Measurements from ENCODE around the gene RAD51AP2.
"Not testable (repeated sequence)": the region's sequence is repeated elsewhere in the genome, so short reads cannot be mapped to it uniquely, and the experiment has no call there.

Gene RAD51AP2

DNA sequence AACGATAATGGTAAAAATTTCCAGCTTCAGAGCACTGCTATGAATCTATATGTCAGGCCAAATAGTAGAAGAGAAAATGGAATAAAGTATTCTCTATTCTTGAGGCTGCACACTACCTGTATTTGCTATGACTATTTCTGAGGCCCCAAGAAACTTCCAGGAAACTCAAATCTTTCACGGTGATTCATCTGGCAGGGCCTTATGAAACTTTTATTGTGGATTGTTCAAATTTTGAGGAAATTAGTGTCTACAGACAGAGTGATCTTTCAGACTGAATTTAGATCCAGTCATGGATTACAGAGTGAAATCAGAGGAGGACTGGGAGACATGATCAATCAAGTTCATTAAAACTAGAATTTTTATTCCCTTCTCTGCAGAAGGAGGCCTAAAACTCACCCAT, 18.2 kb upstream of the RAD51AP2 start:
- no peak for DNase-seq

DNA sequence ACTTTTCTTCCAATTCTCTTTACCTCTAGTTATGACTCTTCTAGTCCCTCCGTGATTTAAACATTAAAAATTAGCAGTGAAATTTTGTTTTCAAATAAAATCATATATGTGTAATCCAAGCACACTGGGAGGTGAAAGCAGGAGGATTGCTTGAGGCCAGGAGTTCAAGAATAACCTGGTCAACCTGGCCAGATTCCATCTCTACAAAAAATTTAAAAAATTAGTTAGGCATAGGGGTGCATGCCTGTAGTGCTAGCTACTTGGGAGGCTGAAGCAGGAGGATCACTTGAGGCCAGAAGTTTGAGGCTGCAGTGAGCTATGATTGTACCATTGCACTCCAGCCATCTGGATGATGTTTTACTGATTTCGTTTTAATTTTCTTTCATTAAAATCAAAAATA, 15.3 kb upstream of the RAD51AP2 start:
- no peak for DNase-seq

DNA sequence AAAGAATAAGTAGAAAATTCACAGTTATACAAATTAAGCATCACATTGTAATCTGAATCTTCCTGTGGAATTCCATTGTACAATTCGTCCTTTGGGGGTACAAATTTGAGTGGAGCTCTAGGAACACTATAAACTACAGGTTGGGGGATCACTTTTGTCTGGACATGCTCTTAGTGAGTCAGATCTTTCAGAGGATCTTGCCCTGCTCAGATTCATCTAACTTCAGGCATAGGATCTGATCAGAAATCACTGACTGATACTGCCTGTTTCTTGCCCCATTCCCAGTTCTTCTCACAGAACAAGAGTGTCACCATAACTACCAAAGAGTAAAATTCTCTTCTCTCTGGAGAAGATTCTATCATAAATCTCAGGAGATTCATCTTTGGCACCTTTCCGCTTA, 11.5 kb upstream of the RAD51AP2 start:
- DNase-seq = no peak

DNA sequence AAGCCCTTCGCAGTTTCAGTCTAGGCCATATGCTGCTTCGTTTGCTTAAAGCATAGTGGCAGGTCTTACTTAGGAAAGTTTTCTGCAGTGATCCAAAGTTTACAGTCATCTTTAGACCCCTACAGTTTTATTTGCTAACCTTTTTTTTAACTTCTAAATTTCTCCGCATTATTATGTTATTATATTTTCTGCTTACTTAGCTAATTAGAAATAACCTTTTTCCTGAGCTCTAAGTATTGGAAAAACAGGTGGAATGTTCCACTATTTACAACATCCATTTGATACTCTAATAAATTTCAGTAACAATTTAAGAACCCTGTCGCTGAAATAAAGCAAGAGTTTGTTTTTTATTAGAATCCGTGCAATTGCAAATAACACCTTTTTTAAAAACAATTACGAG, 4.1 kb upstream of the RAD51AP2 start:
- no peak for DNase-seq

DNA sequence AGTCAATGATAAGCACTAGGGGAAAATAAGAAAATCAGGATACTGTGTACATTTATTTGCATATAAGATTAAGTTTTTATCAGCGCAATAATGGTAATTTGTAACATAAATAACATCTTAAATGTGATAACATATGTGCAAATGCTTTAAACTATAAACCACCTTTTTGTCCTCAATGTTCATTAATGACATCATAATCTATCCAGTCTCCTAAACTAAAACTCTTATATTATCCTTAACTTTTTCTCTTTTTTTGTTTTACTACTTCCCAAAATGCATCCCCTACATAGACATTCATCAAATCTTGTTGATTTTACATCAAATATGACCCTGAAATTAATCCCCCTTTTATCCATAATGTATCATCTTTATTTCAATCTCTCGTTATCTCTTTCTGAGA, 3.4 kb upstream of the RAD51AP2 start:
- DNase-seq = no peak

DNA sequence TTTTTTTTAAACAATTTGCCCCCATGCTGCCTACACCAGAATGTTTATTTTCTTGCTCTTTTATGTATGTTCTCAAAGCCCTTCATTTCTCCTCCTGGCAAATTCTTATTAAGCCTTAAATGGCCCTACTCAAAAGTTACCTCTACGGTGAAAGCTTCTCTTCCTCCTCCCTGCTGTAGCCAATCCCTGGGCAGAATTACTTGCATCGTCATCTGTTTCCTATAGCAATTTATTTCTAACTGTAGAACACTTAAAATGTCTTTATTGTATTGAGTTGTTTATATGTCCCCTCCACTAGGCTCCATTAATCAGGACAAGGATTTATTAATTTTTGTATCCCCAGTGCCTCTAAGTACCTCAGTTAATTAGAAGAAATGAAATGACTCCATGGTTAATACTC, 2.5 kb upstream of the RAD51AP2 start:
- DNase-seq = no peak

DNA sequence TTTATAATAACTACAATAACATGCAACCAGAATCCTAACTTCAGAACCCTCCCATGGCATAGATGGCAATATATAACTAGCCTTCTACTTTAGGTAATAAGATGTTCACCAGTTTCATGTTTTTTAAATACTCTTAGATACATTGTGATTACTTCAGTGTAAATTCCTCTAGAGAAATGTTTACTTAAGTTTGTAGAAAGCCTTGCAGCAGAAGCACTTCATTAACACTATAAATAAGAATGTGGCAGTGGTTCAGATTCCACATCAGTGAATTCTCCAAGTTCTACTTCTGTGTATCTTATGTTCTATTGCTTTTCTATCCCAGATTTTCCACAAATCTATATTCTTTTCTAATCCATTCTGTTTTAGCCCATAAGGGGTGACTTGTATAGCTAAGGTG, 1.2 kb upstream of the RAD51AP2 start:
- no peak for DNase-seq

DNA sequence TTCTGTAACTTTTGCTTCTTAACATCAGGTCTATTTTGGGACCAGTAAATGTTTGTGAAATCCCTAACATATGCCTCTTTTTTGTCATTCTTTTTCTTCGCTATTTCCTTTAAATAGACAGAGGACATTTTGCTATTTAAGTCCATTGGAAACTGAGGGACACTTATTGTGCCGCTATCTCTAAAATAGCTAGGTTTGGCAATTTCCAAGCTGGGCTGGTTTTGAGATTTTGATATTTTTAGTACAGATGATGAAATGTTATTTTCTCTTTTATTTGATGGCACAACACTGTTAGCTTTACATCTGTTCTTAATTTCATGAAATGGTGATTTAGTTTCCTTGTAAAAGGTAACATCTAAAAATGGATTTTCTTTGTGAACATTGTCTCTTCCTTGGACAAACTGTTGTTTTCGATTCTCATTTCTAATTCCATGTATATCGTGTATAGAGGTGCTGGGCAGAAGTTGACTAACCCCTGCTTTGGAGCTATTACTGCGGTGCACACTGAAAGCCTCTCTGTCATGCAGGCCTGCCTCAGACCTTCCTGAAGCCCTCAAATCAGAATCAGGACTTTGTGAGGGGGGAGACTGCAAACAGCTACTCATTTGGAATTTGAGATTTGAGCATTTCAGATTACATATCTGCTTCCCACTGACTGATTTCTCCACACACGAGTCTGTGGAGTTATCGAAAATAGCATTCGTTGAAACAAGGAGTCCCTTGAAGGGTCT, 594 bp downstream of the RAD51AP2 start:
- DNase-seq = no peak

DNA sequence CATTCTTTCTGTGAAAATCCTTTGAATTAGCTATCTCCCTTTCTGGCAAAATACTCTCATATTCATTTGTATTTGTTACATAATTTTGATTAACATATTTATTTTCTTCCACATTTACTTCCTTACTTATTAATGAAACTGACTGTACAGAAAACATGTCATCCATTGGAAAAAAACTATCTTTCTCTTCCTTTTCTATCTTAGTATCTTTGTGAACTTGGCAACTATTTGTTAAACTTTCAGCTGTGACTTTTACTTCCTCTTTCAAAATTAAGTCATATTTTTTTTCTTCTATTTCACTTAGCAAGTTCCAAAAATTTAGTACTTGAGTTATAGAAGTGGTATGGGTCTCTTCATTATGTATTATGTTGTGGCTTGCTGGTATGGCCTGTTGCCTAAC, 2.6 kb downstream of the RAD51AP2 start:
- no peak for DNase-seq

DNA sequence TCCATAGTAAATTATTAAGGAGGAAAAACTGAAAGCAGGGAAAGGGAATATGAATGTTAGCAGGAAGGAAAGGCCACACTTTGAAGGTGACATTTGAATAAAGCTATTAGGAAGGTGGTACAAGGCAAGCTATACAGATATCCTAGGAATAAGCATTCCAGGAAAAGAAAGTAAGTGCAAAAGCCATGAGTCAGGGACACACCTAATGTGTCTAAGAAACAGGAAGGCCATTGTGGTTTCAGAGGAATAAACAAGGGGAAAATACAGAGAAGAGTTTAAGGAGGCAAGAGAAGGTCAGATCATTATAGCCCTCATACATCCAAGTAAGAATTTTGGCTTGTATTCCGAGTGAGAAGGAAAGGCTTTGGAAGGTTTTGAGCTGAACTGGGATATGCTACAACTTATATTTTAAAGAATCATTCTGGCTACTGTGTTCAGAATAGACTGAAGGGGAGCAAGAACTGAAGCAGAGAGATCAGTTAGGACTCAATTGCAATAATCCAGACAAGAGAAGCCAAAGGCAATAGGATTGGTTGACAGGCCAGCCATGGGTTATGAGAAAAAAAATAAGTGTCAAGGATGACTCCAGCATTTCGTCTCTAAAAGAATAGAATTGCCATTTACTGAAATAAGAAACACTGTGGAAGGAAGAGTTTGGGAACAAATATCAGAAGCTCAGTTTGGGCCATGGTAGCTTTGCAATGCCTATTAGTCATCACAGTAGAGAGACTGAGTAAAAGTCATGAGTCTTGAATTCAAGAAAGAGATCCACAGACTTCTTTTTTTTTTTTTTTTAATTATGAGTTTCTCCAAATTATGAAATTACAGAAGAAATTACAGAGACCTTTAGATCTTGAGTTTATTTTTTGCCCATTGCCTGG, 11.3 kb downstream of the RAD51AP2 start:
- no peak for DNase-seq

DNA sequence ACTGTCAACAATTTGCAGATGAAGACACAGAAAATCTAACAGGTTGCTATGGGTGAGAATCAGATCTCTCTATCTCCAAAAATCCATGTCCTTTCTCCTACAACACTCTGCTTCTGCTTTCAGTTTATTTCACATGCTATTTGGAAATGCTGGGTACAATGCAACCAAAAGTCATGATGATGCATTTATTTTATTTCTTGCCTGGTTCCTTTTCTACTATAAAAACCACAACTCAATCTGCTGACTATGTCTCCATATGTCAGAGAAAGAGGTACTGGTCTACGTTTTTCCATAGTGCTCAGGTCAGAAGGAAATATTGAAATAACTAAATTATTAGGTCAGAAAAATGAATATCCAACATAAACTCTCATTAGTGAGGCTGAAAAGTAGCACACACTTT, 20.5 kb downstream of the RAD51AP2 start:
- no peak for DNase-seq

DNA sequence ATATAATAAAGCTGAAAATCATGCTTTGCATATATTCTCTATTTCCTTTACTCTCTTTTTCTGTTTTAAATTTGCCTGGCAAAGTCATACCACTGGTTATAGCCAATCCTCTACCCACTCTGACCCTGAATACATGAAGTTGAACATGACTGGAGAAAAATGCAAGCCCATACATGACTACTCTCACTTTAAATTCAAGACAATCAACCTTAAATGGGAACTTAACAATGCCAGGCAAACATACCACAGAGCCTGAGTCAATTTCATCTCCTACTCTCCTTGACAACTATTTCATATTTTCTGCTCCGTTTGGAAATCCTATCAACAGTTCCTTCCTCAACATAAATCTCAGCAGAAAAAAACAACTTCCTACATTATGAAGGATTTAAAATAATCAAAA, 22.6 kb downstream of the RAD51AP2 start:
- DNase-seq = no peak

DNA sequence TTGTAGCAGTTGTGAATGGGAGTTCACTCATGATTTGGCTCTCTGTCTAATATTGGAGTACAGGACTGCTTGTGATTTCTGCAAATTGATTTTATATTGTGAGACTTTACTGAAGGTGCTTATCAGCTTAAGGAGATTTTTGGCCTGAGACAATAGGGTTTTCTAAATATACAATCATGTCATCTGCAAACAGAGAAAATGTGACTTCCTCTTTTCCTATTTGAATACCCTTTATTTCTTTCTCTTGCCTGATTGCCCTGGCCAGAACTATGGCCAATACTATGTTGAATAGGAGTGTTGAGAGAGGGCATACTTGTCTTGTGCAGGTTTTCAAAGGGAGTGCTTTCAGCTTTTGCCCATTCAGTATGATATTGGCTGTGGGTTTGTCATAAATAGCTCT, 28.1 kb downstream of the RAD51AP2 start:
- DNase-seq = not testable (repeated sequence)

DNA sequence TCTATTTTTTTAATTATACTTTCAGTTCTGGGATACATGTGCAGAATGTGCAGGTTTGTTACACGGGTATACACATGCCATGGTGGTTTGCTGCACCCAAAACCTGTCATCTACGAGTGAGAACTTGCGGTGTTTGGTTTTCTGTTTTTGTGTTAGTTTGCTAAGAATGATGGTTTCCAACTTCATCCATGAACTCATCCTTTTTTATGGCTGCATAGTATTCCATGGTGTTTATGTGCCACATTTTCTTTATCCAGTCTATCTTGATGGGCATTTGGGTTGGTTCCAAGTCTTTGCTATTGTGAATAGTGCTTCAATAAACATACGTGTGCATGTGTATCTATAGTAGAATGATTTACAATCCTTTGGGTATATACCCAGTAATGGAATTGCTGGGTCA, 29.6 kb downstream of the RAD51AP2 start:
- DNase-seq = not testable (repeated sequence)

DNA sequence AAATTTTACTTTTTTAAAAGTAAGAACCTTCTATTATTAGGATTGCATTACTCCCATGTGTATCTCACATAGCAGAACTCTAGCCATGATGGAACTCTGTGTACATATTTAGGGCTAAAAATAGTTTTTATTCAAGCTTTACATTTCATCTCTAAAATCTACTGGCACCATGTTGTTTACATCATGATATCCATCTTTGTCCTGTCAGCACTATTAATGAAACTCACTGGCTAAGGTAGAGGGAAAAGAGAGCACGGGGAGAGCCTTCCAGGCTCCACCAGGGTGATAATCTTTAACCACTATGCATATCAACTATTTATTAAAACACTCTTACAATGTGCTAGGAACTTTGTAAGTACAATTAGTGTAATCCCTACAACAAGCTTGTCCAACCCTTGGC, 34.7 kb downstream of the RAD51AP2 start:
- DNase-seq = no peak

DNA sequence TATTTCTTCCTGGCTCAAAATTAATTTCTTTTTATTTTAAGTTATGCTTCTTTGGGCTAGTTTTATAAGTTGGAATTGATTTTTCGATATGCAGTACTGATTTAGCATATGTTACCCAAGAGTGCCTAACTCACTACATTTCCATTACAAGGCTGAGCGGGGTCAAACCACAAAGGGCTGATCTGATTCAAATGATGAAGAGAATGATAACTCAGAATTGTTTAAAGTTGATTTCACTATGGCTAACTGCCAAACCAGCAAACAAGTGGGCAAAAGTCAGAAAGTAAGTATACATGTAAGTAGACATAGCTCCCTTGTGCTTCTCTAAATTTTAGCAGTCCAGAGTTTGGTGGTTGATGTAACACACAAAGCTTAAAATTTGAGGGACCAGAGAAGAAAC, 35.6 kb downstream of the RAD51AP2 start:
- DNase-seq = no peak

DNA sequence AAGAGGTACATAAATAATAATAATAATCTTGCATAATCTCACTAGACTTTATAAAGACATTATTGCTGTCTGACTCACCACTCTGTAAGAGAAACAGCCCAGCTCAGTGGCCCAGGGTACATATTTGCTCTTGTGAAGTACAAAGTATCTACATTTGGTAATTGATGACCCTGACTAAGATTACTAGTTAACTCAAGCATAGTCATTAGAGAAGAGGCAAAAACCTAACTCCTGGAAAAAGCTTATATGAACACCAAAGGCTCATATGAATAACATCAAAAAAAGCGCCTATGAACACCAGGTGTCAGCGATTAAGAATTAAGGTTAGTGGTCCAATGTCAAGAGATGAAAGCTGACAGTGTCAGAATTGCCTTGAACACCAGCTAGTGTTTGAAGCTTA, 38.4 kb downstream of the RAD51AP2 start:
- no peak for DNase-seq

DNA sequence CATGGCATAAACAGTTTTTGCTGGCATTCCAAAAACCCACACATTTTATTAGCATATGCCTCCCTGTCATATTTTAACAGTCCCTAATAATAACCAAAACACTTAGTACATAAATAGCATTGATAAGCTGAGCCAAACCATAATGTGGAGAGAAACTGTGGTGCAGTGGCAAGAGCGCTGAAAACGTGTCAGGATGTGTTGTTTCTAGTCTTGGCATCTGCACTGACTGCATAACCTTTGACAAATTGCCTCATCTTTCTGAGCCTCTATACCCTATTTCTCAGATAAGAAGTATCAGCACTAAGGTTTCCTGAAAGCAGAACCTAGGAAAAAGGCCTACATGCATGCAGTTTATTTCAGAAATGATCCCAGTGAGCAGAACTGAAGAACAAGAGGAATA, 41.4 kb downstream of the RAD51AP2 start:
- DNase-seq = no peak

DNA sequence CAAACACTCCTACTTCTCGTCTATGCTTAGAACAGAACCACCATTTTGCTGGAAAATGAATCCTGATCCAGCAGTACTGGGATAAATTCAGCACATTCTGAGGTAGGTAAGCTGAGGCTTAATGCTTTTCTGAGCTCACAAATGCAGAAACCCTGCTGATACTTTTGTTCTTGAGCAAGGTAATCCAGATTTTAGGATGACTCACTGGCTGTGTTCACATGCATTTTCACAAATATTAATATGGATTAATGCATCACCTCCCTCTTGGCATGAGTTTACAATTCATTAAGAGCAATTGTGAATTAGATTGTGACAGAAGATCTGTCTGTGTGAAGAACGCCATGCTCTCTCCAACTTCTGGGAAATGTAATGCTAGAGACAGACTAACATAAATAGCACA, 42.2 kb downstream of the RAD51AP2 start:
- no peak for DNase-seq

DNA sequence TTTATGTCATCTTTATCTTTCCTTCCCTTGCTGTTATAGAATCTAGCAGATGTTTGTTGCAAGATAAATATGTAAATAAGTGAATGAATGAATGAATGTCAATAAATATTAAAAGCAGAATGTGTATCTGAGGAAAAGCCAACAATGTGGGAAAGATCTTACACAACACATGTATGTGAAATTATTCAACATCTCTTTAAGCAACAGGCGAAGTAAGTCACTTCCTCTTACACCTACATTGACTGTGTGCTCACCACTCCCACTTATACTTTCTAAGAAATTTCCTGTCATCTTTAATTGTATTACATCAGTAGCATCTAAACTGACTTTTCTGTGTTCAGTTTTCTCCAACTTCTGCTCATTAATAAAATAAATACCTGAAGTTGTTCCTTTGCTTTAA, 43.0 kb downstream of the RAD51AP2 start:
- no peak for DNase-seq

DNA sequence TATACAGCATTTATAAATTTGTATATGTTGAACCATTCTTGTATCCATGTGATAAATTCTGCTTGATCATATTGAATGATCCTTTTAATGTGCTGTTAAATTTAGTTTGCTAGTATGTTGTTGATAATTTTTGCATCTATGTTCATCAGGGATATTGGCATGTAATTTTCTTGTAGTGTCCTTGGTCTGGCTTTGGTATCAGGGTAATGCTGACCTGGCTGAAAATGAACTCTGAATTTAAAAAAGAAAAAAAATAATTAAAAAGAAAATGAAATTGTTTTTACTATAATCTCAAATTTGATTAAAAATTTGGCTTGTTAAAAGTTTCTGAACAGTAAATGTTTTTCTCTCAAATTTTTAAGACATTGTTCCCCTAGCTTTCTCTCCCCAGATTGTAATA, 46.3 kb downstream of the RAD51AP2 start:
- no peak for DNase-seq

DNA sequence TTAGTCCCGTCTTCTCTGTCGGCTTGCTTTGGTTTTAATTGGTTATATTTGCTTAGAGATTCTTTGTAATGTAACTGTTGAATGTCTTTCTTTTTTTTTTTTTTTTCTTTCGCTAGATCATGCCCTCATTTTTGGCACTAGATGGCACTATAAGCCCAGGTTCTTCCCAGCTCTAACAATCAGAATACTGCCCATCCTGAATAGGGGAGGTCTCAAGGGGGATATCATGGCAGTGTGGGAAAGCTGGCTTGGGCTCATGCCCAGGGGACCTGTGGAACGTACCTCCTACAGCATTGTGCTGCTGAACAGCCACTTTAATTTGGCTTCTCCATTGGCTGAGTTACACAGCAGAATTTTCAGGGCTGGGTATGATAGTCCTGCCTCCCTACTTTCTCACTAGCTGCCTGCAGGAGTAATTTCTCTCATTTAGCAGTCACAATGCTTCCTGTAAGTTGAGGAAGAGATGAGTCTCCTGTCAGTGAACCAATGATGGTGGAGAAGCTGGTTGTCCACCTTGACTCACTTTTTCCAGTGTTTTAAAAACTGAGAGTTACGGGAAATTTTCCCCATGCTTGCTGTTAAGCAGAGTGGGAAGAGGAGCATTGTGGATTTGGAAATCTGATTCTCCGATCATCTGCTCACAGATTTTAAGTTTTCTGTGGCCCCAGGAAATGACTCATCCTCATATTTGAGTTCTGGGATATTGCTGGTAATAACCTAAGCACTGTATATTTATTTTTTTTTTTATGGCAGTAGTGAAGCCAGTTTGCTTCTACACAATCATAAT, 47.2 kb downstream of the RAD51AP2 start:
- DNase-seq = no peak

DNA sequence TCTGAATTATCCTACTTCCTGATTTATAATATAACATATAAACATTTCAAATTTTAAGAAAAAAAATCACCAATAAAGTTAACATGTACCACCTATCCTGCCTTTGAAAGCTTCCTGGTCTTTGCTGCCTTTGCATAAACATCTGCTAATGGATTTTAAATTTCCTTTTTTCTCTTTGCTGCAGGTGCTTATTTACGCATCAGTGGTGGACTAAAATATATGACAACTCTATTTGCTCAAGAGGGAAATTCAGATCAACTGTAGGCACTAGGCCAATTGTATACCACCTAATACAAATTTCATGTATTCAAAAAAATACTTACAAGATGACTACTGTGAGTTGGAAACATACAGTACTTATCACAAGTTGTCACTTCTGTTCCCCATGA, 57.2 kb downstream of the RAD51AP2 start:
- DNase-seq = no peak
